Inflammatory macrophage treated with lipopolysaccharide for 1 hour (primary cell): ENCODE results near the gene OR5I1.
"Not testable (repeated sequence)": the region's sequence is repeated elsewhere in the genome, so short reads cannot be mapped to it uniquely, and the experiment has no call there.

Source experiments
- DNase-seq, 2 donors: peaks; one replicate each; pipeline ENCODE4 v3.0.0-alpha.2; 2020 to 2022

Gene OR5I1

GRCh38 chr11:55936300-55936699, at the start of gene OR5I1:
Gene OR5I1, minus strand, starts transcription at chr11:55936400. Its CDS starts 0 bp downstream, at chr11:55936400.
- no peak for DNase-seq

- no peak for DNase-seq
Observed at GRCh38 chr11:55970935-55971334, 34.7 kb upstream of the OR5I1 start.

- DNase-seq = no peak
Observed at GRCh38 chr11:55969845-55970244, 33.6 kb upstream of the OR5I1 start, which contains the start of gene OR10AG1. Gene OR10AG1, minus strand, starts transcription at chr11:55969945. Its CDS starts 38 bp downstream, at chr11:55969907.

GRCh38 chr11:55967914-55968313, 31.7 kb upstream of the OR5I1 start:
- no peak for DNase-seq

- DNase-seq = no peak
Observed at GRCh38 chr11:55966391-55966790, 30.2 kb upstream of the OR5I1 start.

GRCh38 chr11:55956521-55956920, 20.3 kb upstream of the OR5I1 start:
- DNase-seq = no peak

GRCh38 chr11:55949330-55949729, 13.1 kb upstream of the OR5I1 start:
- DNase-seq = no peak

GRCh38 chr11:55942785-55943392, 6.7 kb upstream of the OR5I1 start:
- peak; percentile 18 to 41 for DNase-seq

GRCh38 chr11:55920537-55920936, 15.7 kb downstream of the OR5I1 start:
- DNase-seq = no peak

- DNase-seq = no peak
Observed at GRCh38 chr11:55914482-55914881, 21.7 kb downstream of the OR5I1 start, which contains the start of gene OR5W2. Gene OR5W2, minus strand, starts transcription at chr11:55914582. Its CDS starts 0 bp downstream, at chr11:55914582.

GRCh38 chr11:55902308-55902707, 33.9 kb downstream of the OR5I1 start:
- DNase-seq = no peak

- no peak for DNase-seq
Observed at GRCh38 chr11:55895216-55895615, 41.0 kb downstream of the OR5I1 start.

- DNase-seq = not testable (repeated sequence)
Observed at GRCh38 chr11:55885481-55885880, 50.7 kb downstream of the OR5I1 start.
